Osteoblast (primary cell): ENCODE results near the gene ACVR1. TPM values are rescaled to one million over a fixed set of nuclear protein-coding genes. Genes with fewer than 3 reads are reported as not detected.

ENCODE experiments used
- DNase-seq: peaks from one replicate; pipeline ENCODE4 v3.0.0; 2011; ENCODE audit warnings: low spot score, mixed read lengths; ENCODE audit not compliant: insufficient read length; ENCODE audit errors: missing footprints
- H2AFZ ChIP-seq: 2 replicates; pipeline ENCODE4 v1.6.0; 2011; ENCODE audit warnings: mild to moderate bottlenecking, low read length
- H3K27ac ChIP-seq: 2 replicates; pipeline ENCODE4 v1.5.1; 2011; ENCODE audit warnings: mild to moderate bottlenecking, low read depth, low read length, moderate library complexity
- H3K27me3 ChIP-seq: 2 replicates; pipeline ENCODE4 v1.6.0; 2012; ENCODE audit warnings: mild to moderate bottlenecking, control low read depth, inconsistent platforms, low read length, moderate library complexity; ENCODE audit not compliant: insufficient read depth
- H3K36me3 ChIP-seq: 2 replicates; pipeline ENCODE4 v1.5.1; 2011; ENCODE audit warnings: mild to moderate bottlenecking, low read length, control low read depth, moderate library complexity; ENCODE audit not compliant: insufficient read depth
- H3K4me1 ChIP-seq: 2 replicates; pipeline ENCODE4 v1.5.1; 2011; ENCODE audit warnings: mild to moderate bottlenecking, low read length, control low read depth, moderate library complexity; ENCODE audit not compliant: insufficient read depth
- H3K4me2 ChIP-seq: 2 replicates; pipeline ENCODE4 v1.6.0; 2011; ENCODE audit warnings: mild to moderate bottlenecking, low read length; ENCODE audit not compliant: insufficient read depth
- H3K4me3 ChIP-seq: fragments of 200-600 bp; sonication (generic); 3 replicates; pipeline ENCODE4 v1.5.1; 2012; ENCODE audit warnings: mild to moderate bottlenecking, low read length, inconsistent platforms; ENCODE audit not compliant: insufficient read depth
- H3K79me2 ChIP-seq: 2 replicates; pipeline ENCODE4 v1.6.0; 2012; ENCODE audit warnings: mild to moderate bottlenecking, low read length, control low read depth, inconsistent platforms; ENCODE audit not compliant: insufficient read depth
- H3K9me3 ChIP-seq: 2 replicates; pipeline ENCODE4 v1.5.1; 2011; ENCODE audit warnings: low read depth, low read length, control low read depth
- H4K20me1 ChIP-seq: 2 replicates; pipeline ENCODE4 v1.6.0; 2012; ENCODE audit warnings: mild to moderate bottlenecking, low read length, control low read depth; ENCODE audit not compliant: insufficient read depth
- CTCF ChIP-seq: IDR thresholded peaks from 2 replicates; pipeline ENCODE4 v1.5.1; 2011; ENCODE audit warnings: mild to moderate bottlenecking, low read depth, low read length, moderate library complexity; ENCODE audit errors: extremely low read depth
- total RNA-seq: library from RNA; depleted of rRNA; stranded (reverse); fragments of >200 nt; gene quantifications from 2 replicates; pipeline ENCODE4 v1.2.3, GENCODE V29; 2012

ACVR1 gene
- total RNA-seq, 1 donor, result 52.5 TPM

DNA sequence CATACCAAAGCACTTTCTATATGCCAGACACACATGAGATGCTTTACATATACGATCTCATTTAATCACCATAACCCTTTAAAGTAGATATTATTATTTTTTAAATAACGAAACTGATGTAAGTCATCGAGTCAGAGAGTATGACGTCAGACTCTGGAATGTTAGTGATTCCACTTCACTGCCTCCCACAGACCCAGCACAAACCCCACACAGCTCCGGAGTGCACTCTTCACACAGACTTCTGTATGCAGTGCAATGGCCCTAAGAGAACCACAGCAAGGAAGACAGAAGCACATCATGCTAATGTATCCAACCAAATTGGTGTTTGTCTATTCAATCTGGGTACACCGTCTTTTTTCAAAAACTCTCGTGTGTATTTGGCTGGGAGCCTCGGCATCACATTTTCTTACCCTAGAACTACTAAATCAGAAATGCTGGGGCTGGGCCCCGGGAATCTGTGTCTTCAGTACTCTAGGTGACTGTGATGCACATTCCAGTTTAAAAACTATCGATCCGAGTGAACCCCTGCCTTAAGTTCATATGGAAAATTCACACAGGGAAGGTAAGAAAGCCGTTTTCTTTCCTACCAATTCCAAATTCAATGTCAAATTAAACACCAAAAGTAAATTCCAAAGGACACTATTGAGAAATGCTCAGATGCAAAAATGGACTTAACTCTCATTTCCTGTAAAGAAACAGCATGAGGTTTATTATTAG lies 129.7 kb downstream of the ACVR1 start:
- Histone ChIP-seq H3K27me3 (no peaks in the 10 kb centered on the region), H3K4me1 (peaks cover 40% of the 10 kb centered on the region), H3K36me3 (peaks cover 7% of the 10 kb centered on the region), H2AFZ (no peak overlapping the region), H3K27ac (peak overlapping the region; percentile 57), H3K9me3 (no peaks in the 10 kb centered on the region), H4K20me1 (no peaks in the 10 kb centered on the region), H3K4me2 (peak overlapping the region; percentile 34), H3K4me3 (no peak overlapping the region), H3K79me2 (peaks cover 31% of the 10 kb centered on the region)
- peak; percentile 72 for DNase-seq
- TF ChIP-seq CTCF, result no peak

GRCh38 chr2:157744571-157745076 lies 131.5 kb downstream of the ACVR1 start:
- Histone ChIP-seq H3K27me3 (no peaks in the 10 kb centered on the region), H2AFZ (no peak overlapping the region), H4K20me1 (no peaks in the 10 kb centered on the region), H3K4me1 (peaks cover 39% of the 10 kb centered on the region), H3K79me2 (peaks cover 15% of the 10 kb centered on the region), H3K4me2 (no peak overlapping the region), H3K36me3 (no peaks in the 10 kb centered on the region), H3K27ac (no peak overlapping the region), H3K9me3 (no peaks in the 10 kb centered on the region), H3K4me3 (no peak overlapping the region)
- TF ChIP-seq CTCF, result no peak
- DNase-seq, result no peak

DNA sequence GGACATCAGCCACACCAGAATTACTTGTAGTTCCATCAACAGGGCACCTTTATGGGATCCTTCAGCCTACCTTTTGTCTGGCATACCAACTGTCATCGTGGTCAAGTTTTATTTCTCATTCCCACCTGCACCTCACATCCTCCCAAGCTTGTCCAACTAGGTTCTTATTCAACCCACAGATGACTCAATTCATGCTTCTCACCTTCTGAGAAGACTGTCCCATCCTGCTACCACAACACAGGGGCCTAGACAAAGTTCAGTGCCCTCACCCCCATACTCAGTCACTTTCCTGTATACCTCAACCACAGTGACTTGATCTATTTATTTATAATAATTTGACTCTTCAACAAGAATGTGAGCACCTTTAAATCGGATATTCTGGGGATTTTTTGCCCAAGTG lies 133.1 kb downstream of the ACVR1 start:
- peaks cover 4% of the 10 kb centered on the region for H3K36me3 ChIP-seq
- H3K4me1 ChIP-seq, result peaks cover 24% of the 10 kb centered on the region
- no peaks in the 10 kb centered on the region for H3K27me3 ChIP-seq
- H3K79me2 ChIP-seq, result peaks cover 12% of the 10 kb centered on the region
- no peak for DNase-seq
- no peak for TF ChIP-seq CTCF
- H4K20me1 ChIP-seq, result no peaks in the 10 kb centered on the region
- H3K4me2 ChIP-seq, result no peak overlapping the region
- no peak overlapping the region for H3K4me3 ChIP-seq
- H2AFZ ChIP-seq, result no peak overlapping the region
- H3K27ac ChIP-seq, result no peak overlapping the region
- no peaks in the 10 kb centered on the region for H3K9me3 ChIP-seq

DNA sequence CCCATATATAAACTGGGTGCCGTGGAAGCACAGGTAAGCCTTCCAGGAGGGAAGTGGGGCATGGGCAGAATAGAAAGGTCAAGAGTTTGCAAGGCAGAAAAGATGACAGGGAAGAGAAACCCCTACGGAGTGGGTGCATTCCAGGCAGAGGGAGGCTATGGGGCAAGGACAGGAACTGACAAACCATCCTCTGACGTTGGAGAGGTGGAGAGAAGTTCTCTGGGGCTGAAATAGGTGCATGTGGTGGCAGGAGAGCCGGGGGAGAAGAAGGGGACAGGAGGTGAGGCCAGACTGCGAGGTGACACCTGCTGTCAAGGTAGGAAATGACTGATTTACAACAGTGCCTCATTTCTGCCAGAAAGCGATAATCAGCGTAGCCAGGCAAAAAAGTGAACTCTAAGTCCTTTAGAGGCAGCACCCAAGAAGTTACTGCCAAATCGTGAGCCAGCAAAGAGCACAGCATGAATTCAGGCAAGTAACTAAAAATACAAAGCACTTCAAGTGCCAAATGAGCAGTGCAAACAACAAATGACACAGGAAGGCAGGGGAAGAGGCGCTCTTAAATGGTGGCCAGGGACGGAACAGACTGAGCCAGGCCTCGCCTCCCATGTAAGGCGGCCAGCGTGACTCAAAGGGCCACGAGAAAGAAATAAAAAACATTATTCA lies 134.2 kb downstream of the ACVR1 start:
- H3K9me3 ChIP-seq, result no peaks in the 10 kb centered on the region
- no peak overlapping the region for H3K4me3 ChIP-seq
- H3K79me2 ChIP-seq, result peaks cover 12% of the 10 kb centered on the region
- no peaks in the 10 kb centered on the region for H4K20me1 ChIP-seq
- DNase-seq, result peak; percentile 14
- H3K4me2 ChIP-seq, result no peak overlapping the region
- no peak overlapping the region for H2AFZ ChIP-seq
- peaks cover 13% of the 10 kb centered on the region for H3K36me3 ChIP-seq
- peaks cover 13% of the 10 kb centered on the region for H3K4me1 ChIP-seq
- no peaks in the 10 kb centered on the region for H3K27me3 ChIP-seq
- H3K27ac ChIP-seq, result no peak overlapping the region
- TF ChIP-seq CTCF, result no peak
